Measurements from ENCODE around the gene AQP6. TPM values are rescaled to one million over a fixed set of nuclear protein-coding genes. Genes with fewer than 3 reads are reported as not detected.

Gene AQP6
- total RNA-seq, 4 donors from 2014 or later: 0.39 to 0.63 TPM; not detected in 2

DNA sequence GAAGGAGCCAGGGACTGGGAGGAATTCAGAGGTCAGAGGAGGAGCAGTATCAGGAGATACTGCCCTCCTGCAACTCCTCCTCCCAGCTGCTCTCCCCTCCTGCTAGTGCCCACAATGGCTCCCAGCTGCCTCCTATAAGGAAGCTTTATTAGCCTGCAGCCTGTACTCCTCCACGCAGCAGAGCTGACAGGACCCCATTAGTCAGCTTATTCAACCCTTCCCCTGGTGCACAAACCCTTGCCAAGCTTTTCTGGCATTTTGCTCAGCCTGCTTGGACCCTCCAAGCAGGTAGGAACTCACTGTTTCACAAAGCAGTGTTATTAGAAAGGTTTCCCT, 29.2 kb upstream of the AQP6 start:
- no peak for TF ChIP-seq POLR2A (IDR thresholded peaks at IDR 0.05)
- no peak for TF ChIP-seq EP300 (IDR thresholded peaks at IDR 0.05)
- no peak for TF ChIP-seq CTCF (IDR thresholded peaks at IDR 0.05)
- 80 to 93% methylated on average over 1 of the region's 1 CpG for WGBS, 2 donors

DNA sequence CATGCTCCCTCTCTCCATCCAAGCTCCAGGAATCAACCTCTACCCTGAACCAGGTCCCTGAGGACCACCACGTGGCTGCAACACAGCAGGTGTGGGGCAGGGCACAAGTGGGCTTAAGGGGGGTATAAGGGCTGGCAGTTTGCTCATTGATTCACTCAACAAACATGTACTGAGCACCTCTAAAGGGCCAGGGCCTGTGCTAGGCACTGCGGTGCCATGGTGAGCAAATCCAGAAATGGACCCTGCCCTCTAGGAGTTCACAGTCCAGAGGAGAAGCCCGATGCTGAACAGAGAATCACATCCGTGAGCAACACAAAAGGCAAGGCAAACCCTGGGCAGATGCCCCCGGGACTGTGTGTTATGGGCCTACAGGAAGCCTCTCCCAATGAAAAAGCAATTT, 28.7 kb upstream of the AQP6 start:
- no peaks in the 10 kb centered on the region for H3K9me3 ChIP-seq
- TF ChIP-seq EP300 (IDR thresholded peaks at IDR 0.05): no peak
- TF ChIP-seq POLR2A (IDR thresholded peaks at IDR 0.05): no peak
- TF ChIP-seq CTCF (IDR thresholded peaks at IDR 0.05): no peak
- peaks cover 0 to 18% (median 3%) of the 10 kb centered on the region in 4 donors for H3K4me1 ChIP-seq
- 86 to 87% methylated on average over 5 of the region's 5 CpGs for WGBS, 2 donors
- H3K36me3 ChIP-seq: no peaks in the 10 kb centered on the region
- no peak overlapping the region for H3K27ac ChIP-seq
- H3K4me3 ChIP-seq: no peak overlapping the region
- H3K27me3 ChIP-seq: no peaks in the 10 kb centered on the region
- DNase-seq (ENCODE audit: low spot score in 2 of 2): no peak

More for the DNA sequence above, 29.2 kb upstream of the AQP6 start:
- peaks cover 0 to 18% (median 3%) of the 10 kb centered on the region in 4 donors for H3K4me1 ChIP-seq
- no peaks in the 10 kb centered on the region for H3K9me3 ChIP-seq
- H3K27me3 ChIP-seq: no peaks in the 10 kb centered on the region
- H3K27ac ChIP-seq: no peak overlapping the region
- H3K4me3 ChIP-seq: no peak overlapping the region
- no peak for DNase-seq (ENCODE audit: low spot score in 2 of 2)
- H3K36me3 ChIP-seq: no peaks in the 10 kb centered on the region

DNA sequence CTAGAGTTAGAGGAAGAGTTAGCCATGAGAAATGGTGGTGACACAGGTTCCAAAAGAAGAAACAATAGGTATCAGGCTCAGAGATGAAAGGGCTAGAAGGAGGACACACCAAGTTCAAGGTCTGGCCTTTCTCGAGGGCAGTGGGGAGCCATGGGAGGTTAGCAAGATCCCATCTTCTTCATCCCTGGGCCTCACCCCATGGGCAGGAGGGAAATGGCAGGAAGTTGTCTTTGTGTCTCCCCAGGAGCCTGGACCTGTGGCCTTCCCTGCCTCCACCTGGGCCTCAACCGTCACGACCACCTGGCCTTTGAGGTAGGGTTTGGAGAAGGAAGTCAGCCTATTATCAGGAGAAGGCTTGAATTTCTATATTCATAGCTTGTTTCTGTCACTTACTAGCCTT, 28.0 kb upstream of the AQP6 start:
- no peak for DNase-seq (ENCODE audit: low spot score in 2 of 2)
- no peak overlapping the region for H3K4me3 ChIP-seq
- no peak overlapping the region for H3K27ac ChIP-seq
- no peaks in the 10 kb centered on the region for H3K36me3 ChIP-seq
- TF ChIP-seq EP300 (IDR thresholded peaks at IDR 0.05): no peak
- no peak for TF ChIP-seq CTCF (IDR thresholded peaks at IDR 0.05)
- TF ChIP-seq POLR2A (IDR thresholded peaks at IDR 0.05): no peak
- WGBS, 2 donors: 94 to 95% methylated on average over 3 of the region's 3 CpGs
- peaks cover 0 to 14% (median 3%) of the 10 kb centered on the region in 4 donors for H3K4me1 ChIP-seq
- H3K9me3 ChIP-seq: no peaks in the 10 kb centered on the region
- H3K27me3 ChIP-seq: peaks cover 0 to 3% of the 10 kb centered on the region in 2 donors

DNA sequence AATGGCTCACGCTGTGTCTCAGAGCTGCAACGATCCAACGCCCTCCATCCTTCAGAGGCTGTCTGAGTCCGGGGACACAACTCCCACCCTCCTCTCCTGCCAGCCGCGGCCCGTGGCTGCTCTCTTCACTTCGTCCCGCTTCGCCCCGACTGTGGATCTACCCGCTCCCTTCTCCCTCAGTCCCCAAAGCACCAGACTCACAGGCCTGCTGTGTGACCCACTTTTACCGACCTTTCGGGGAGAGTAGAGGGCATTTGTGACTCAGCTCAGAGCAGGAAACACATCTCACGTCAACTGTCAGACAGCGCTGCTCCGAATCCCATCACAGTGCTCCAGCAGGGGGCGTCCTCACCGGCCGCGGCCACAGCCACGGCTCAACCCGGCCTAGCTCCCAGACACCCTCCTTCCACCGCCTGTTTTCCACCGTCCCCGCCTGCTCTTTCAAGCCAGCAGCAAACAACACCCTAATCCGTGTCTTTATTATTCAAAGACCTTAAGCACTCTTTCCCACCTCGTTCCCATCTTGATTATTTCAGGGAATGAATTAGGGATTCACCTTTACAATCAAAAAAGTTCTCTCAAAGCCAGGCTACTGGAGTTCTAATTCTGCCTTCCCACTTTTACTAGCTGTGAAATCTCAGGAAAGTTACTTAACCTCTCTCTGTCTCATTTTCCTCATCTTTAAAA, 27.2 kb upstream of the AQP6 start:
- H3K4me1 ChIP-seq: peaks cover 0 to 11% (median 3%) of the 10 kb centered on the region in 4 donors
- H3K9me3 ChIP-seq: no peaks in the 10 kb centered on the region
- peak overlapping the region in 2 of 4 donors; percentile 26 to 31 for H3K4me3 ChIP-seq
- peak; percentile 52 to 69 for DNase-seq (ENCODE audit: low spot score in 2 of 2)
- WGBS, 2 donors: 4 to 7% methylated on average over 28 of the region's 28 CpGs
- peaks cover 0 to 3% of the 10 kb centered on the region in 2 donors for H3K27me3 ChIP-seq
- TF ChIP-seq EP300 (IDR thresholded peaks at IDR 0.05) (peak in 1 of 2 donors; percentile 28), CTCF (IDR thresholded peaks at IDR 0.05) (peak; percentile 85 to 95 (median 89)), POLR2A (IDR thresholded peaks at IDR 0.05) (no peak)
- H3K36me3 ChIP-seq: no peaks in the 10 kb centered on the region
- peak overlapping the region in 2 of 4 donors; percentile 62 to 66 for H3K27ac ChIP-seq

- H3K27me3 ChIP-seq: peaks cover 0 to 3% of the 10 kb centered on the region in 2 donors
- TF ChIP-seq CTCF (IDR thresholded peaks at IDR 0.05) (no peak), POLR2A (IDR thresholded peaks at IDR 0.05) (no peak), EP300 (IDR thresholded peaks at IDR 0.05) (no peak)
- H3K4me3 ChIP-seq: no peak overlapping the region
- peaks cover 0 to 11% (median 3%) of the 10 kb centered on the region in 4 donors for H3K4me1 ChIP-seq
- WGBS, 2 donors: 90% methylated on average over 9 of the region's 9 CpGs
- DNase-seq (ENCODE audit: low spot score in 2 of 2): no peak
- H3K9me3 ChIP-seq: no peaks in the 10 kb centered on the region
- H3K27ac ChIP-seq: no peak overlapping the region
- H3K36me3 ChIP-seq: no peaks in the 10 kb centered on the region
These were observed 26.7 kb upstream of the AQP6 start for GRCh38 chr12:49946086-49946485.
